K562 (cell line): ENCODE measurements around the gene CTSG. TPM values are rescaled to one million over a fixed set of nuclear protein-coding genes. Genes with fewer than 3 reads are reported as not detected.

ENCODE experiments used
- ATAC-seq: fragments of 200-7000 bp; cut with Tn5 transposase; 3 replicates; pipeline ENCODE4 v1.9.1; 2020; ENCODE audit warnings: moderate library complexity
- BruUV-seq: library from RNA; stranded (reverse); fragments of 400-500 nt; replicated peaks from 2 replicates; lab custom pipeline; 2021; lab: Mats Ljungman, UMichigan
- CTCF ChIA-PET: fragments of 300-600 bp; formaldehyde crosslinking; extraction: SDS; loops from one replicate; lab custom pipeline; 2021; ENCODE audit warnings: low intra/inter-chr PET ratio; lab: Yijun Ruan, JAX
- POLR2A ChIA-PET: fragments of 300-600, 350-650 bp; sonication (Branson Sonifier 250); formaldehyde crosslinking; extraction: SDS; loops from one replicate; lab custom pipeline; 2021; ENCODE audit warnings: antibody characterized with exemption, inconsistent platforms; lab: Yijun Ruan, JAX
- DNase-seq, 4 experiments: peaks; one replicate each; pipeline versions ENCODE4 v3.0.0 to v3.0.0-alpha.2; 2011 to 2018; ENCODE audit warnings: low spot score in 3 of 4, mixed read lengths in 3 of 4; ENCODE audit errors: extremely low read depth in 1 of 4
- FAIRE-seq: peaks from 2 replicates; lab custom pipeline; 2011; peaks lifted over from hg19 to GRCh38; lab: Jason Lieb, UNC
- H2AFZ ChIP-seq: 2 replicates; pipeline ENCODE4 v1.6.0; 2011; ENCODE audit warnings: low read depth, low read length, control low read depth, inconsistent platforms
- H3K27ac ChIP-seq: fragments of 200-600 bp; 3 replicates; pipeline ENCODE4 v1.8.0; 2011; ENCODE audit warnings: low read depth, mild to moderate bottlenecking, control low read depth, inconsistent platforms, low read length, moderate library complexity, mixed read lengths; ENCODE audit errors: extremely low read depth
- H3K27me3 ChIP-seq, 2 experiments: fragments of 300-600 bp in 1 of 2; 2 replicates in 1 of 2; 3 replicates in 1 of 2; pipeline versions ENCODE4 v1.6.0 to v1.8.0; 2011; ENCODE audit warnings: inconsistent platforms in 2 of 2, low read length in 2 of 2, mild to moderate bottlenecking in 1 of 2, mixed read lengths in 1 of 2, moderate library complexity in 1 of 2; ENCODE audit not compliant: control insufficient read depth in 2 of 2, insufficient read depth in 2 of 2
- H3K36me3 ChIP-seq: fragments of 300-600 bp; 3 replicates; pipeline ENCODE4 v1.8.0; 2011; ENCODE audit warnings: mild to moderate bottlenecking, low read length, inconsistent platforms; ENCODE audit not compliant: control insufficient read depth, insufficient read depth
- H3K4me1 ChIP-seq, 2 experiments: fragments of 200-600 bp in 1 of 2; replicated peaks in 1 of 2; 2 replicates in 1 of 2; 3 replicates in 1 of 2; pipeline versions ENCODE4 v1.5.1 to v1.8.0; 2011; ENCODE audit warnings: inconsistent platforms in 2 of 2, low read length in 2 of 2, mild to moderate bottlenecking in 1 of 2, mixed read lengths in 1 of 2, moderate library complexity in 1 of 2; ENCODE audit not compliant: control insufficient read depth in 2 of 2, insufficient read depth in 2 of 2
- H3K4me2 ChIP-seq: 2 replicates; pipeline ENCODE4 v1.6.1; 2011; ENCODE audit warnings: low read length, control low read depth, inconsistent platforms, mixed read lengths; ENCODE audit not compliant: insufficient read depth
- H3K4me3 ChIP-seq: fragments of 200-600 bp; sonication (generic), shearing (Covaris generic); 2 replicates; pipeline ENCODE4 v1.5.1; 2016; ENCODE audit warnings: control low read depth, inconsistent platforms
- H3K79me2 ChIP-seq: fragments of 200-600 bp; 3 replicates; pipeline ENCODE4 v1.8.0; 2011; ENCODE audit warnings: low read length, inconsistent platforms; ENCODE audit not compliant: control insufficient read depth, insufficient read depth
- H3K9ac ChIP-seq, 2 experiments: 2 replicates each; pipeline versions ENCODE4 v1.6.0 to v1.6.1; 2011; ENCODE audit warnings: low read depth in 2 of 2, low read length in 2 of 2, control low read depth in 1 of 2, inconsistent platforms in 1 of 2, mild to moderate bottlenecking in 1 of 2, mixed read lengths in 1 of 2; ENCODE audit not compliant: insufficient read depth in 1 of 2
- H3K9me1 ChIP-seq: one replicate; pipeline ENCODE4 v1.6.0; 2011; ENCODE audit warnings: inconsistent platforms, mild to moderate bottlenecking, low read length, moderate library complexity; ENCODE audit not compliant: control insufficient read depth, insufficient read depth
- H3K9me3 ChIP-seq: replicated peaks from 2 replicates; pipeline ENCODE4 v1.5.1; 2011; ENCODE audit warnings: low read depth, low read length, inconsistent platforms; ENCODE audit not compliant: control insufficient read depth, insufficient read depth
- H4K20me1 ChIP-seq: replicated peaks from 2 replicates; pipeline ENCODE4 v1.6.1; 2011; ENCODE audit warnings: low read length, inconsistent platforms, mixed read lengths; ENCODE audit not compliant: control insufficient read depth, insufficient read depth
- CCAR2 ChIP-seq: fragments of 200-400 bp; formaldehyde crosslinking; IDR thresholded peaks from 2 replicates; pipeline ENCODE4 v1.6.1; 2017; ENCODE audit warnings: mild to moderate bottlenecking, low read depth, low read length
- CHCHD3 ChIP-seq: fragments of 250-450 bp; sonication (Bioruptor Pico); IDR thresholded peaks from 2 replicates; pipeline ENCODE4 v2.1.2; 2022; ENCODE audit warnings: mild to moderate bottlenecking
- ETS2 ChIP-seq: IDR thresholded peaks from 2 replicates; pipeline ENCODE4 v1.6.1; 2016; ENCODE audit warnings: borderline replicate concordance, missing genetic modification characterization, mild to moderate bottlenecking, moderate library complexity, missing compliant biosample characterization; ENCODE audit not compliant: poor library complexity, severe bottlenecking
- KLF10 ChIP-seq: fragments of 250-450 bp; sonication (Bioruptor Pico); IDR thresholded peaks from 2 replicates; pipeline ENCODE4 v1.6.1; 2021; ENCODE audit warnings: matching md5 sums
- MBD2 ChIP-seq: sonication (generic); IDR thresholded peaks from 2 replicates; pipeline ENCODE4 v1.6.1; 2016; ENCODE audit warnings: low read depth, borderline replicate concordance
- MEF2A ChIP-seq: IDR thresholded peaks from 2 replicates; pipeline ENCODE4 v1.6.1; 2011; ENCODE audit warnings: low read depth, mild to moderate bottlenecking, low read length, moderate library complexity; ENCODE audit not compliant: control insufficient read depth
- MTA2 ChIP-seq: fragments of 450-650 bp; IDR thresholded peaks from 2 replicates; pipeline ENCODE4 v1.6.1; 2016; ENCODE audit warnings: low read depth
- MYC ChIP-seq, 2 experiments: fragments of 250-450 bp in 1 of 2; sonication (Bioruptor Pico) in 1 of 2; IDR thresholded peaks; 2 replicates each; pipeline versions ENCODE4 v1.5.1 to v1.6.1; 2012 to 2021; ENCODE audit warnings: low read depth in 2 of 2, borderline replicate concordance in 1 of 2, improper control_type of control experiment in 1 of 2, low read length in 1 of 2, mild to moderate bottlenecking in 1 of 2, moderate library complexity in 1 of 2
- NCOA2 ChIP-seq, 2 experiments: fragments of 450-650 bp; IDR thresholded peaks; 2 replicates each; pipeline ENCODE4 v1.6.1; 2018; ENCODE audit warnings: mild to moderate bottlenecking in 2 of 2, moderate library complexity in 1 of 2; ENCODE audit not compliant: partially characterized antibody in 2 of 2
- NONO ChIP-seq, 2 experiments: fragments of 200-400 bp in 1 of 2; fragments of 450-650 bp in 1 of 2; formaldehyde crosslinking in 1 of 2; IDR thresholded peaks; 2 replicates each; pipeline ENCODE4 v1.6.1; 2017; ENCODE audit warnings: low read depth in 2 of 2, mild to moderate bottlenecking in 2 of 2, moderate library complexity in 2 of 2, low read length in 1 of 2
- RAD51 ChIP-seq: fragments of 450-650 bp; IDR thresholded peaks from 2 replicates; pipeline ENCODE4 v1.7.1; 2016; ENCODE audit warnings: low read depth, mild to moderate bottlenecking, borderline replicate concordance
- SAP30 ChIP-seq: fragments of 200-600 bp; sonication (generic); IDR thresholded peaks from 2 replicates; pipeline ENCODE4 v1.6.1; 2012; ENCODE audit warnings: borderline replicate concordance, low read depth, mild to moderate bottlenecking, moderate library complexity, low read length, control low read depth, inconsistent platforms; ENCODE audit not compliant: insufficient read depth, poor library complexity, severe bottlenecking
- SMAD4 ChIP-seq: fragments of 250-450 bp; sonication (Bioruptor Pico); conservative IDR thresholded peaks from 2 replicates; pipeline ENCODE4 v1.8.0; 2021; ENCODE audit warnings: inconsistent platforms, mild to moderate bottlenecking, moderate library complexity
- SRF ChIP-seq, 2 experiments: fragments of 250-450, 450-650 bp in 1 of 2; sonication (Bioruptor Pico) in 1 of 2; sonication (generic) in 1 of 2; formaldehyde crosslinking; IDR thresholded peaks; 2 replicates each; pipeline versions ENCODE4 v1.5.0 to v1.5.1; 2020 to 2022; ENCODE audit warnings: mild to moderate bottlenecking in 1 of 2, missing genetic modification reagents in 1 of 2
- TAL1 ChIP-seq: fragments of 450-650 bp; IDR thresholded peaks from 2 replicates; pipeline ENCODE4 v1.6.1; 2016; ENCODE audit warnings: mild to moderate bottlenecking
- ZNF764 ChIP-seq: fragments of 250-450 bp; sonication (Bioruptor Pico); IDR thresholded peaks from 2 replicates; pipeline ENCODE4 v1.4.0; 2020; ENCODE audit warnings: low read depth, mild to moderate bottlenecking, moderate library complexity
- in situ Hi-C: fragments of 300-500 bp; cut with MboI; formaldehyde crosslinking; loops from 4 replicates; pipeline ENCODE4 v1.15.0; 2018; ENCODE audit warnings: inconsistent platforms, mixed read lengths
- intact Hi-C: fragments of 100-400 bp; cut with micrococcal nuclease; formaldehyde crosslinking; loops from 2 replicates; pipeline ENCODE4 v1.14.2; 2022
- polyA plus RNA-seq, 8 experiments: library from polyadenylated mRNA; depleted of rRNA in 4 of 8; stranded (reverse) in 5 of 8; unstranded in 3 of 8; fragments of >200 nt; fragmentation: Nextera tagmentation in 2 of 8; fragmentation: Illumina TruSeq in 1 of 8; extraction: Ambion mirVana in 2 of 8; extraction: Trizol in 1 of 8; gene quantifications; 2 replicates each; pipeline versions ENCODE4 v1.2.1 to v1.2.3, GENCODE V29; 2011 to 2014; ENCODE audit warnings: inconsistent platforms in 1 of 8, missing spikeins in 1 of 8
- total RNA-seq, 7 experiments: library from RNA; depleted of rRNA in 6 of 7; stranded (reverse); fragments of >200 nt in 6 of 7; fragmentation: Illumina TruSeq in 2 of 7; extraction: Trizol in 2 of 7; gene quantifications; 2 replicates each; pipeline versions ENCODE4 v1.2.1 to v1.2.3, GENCODE V29; 2011 to 2021; ENCODE audit warnings: low replicate concordance in 1 of 7
- TF ChIP-seq, protein P1 (sequence below), 2 experiments: IDR thresholded peaks in 1 of 2; conservative IDR thresholded peaks in 1 of 2; 2 replicates each; pipeline ENCODE4 v1.6.1; 2016; ENCODE audit warnings: low read depth in 2 of 2, mild to moderate bottlenecking in 1 of 2, missing compliant biosample characterization in 1 of 2, missing genetic modification characterization in 1 of 2, moderate library complexity in 1 of 2
- TF ChIP-seq, protein P2 (sequence below), 2 experiments: IDR thresholded peaks; 2 replicates each; pipeline ENCODE4 v1.6.1; 2011; ENCODE audit warnings: borderline replicate concordance in 1 of 2, control low read depth in 1 of 2, low read depth in 1 of 2, low read length in 1 of 2, mild to moderate bottlenecking in 1 of 2, mixed read lengths in 1 of 2, moderate library complexity in 1 of 2; ENCODE audit not compliant: insufficient read depth in 1 of 2, insufficient read length in 1 of 2, poor library complexity in 1 of 2, severe bottlenecking in 1 of 2; ENCODE audit errors: extremely low read depth in 1 of 2

Gene CTSG
- total and polyA plus RNA-seq, 9 of the 15 experiments (the other 6 are each of a cell fraction or from before 2014, with no cell fraction given), result not detected

DNA sequence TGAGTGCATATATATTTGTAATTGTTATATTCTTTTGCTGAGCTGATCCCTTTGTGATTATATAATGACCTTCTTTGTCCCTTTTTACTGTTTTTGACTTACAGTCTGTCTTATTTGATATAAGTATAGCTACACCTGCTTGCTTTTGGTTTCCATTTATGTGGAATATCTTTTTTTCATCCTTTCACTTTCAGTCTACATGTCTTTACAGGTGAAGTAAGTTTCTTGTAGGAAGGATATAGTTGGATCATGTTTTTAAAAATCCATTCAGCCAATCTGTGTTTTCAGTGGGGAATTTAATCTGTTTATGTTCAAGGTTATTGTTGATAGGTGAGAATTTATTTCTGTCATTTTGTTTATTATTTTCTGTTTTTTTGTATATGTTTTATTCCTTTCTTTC is 21.4 kb upstream of the CTSG start:
- Histone ChIP-seq H3K27me3 (peaks cover 0 to 3% of the 10 kb centered on the region in 2 experiments; a peak in 1 of 5 replicates), H4K20me1 (no peaks in the 10 kb centered on the region), H3K9me1 (no peaks in the 10 kb centered on the region), H3K4me3 (no peak overlapping the region), H3K9me3 (no peaks in the 10 kb centered on the region), H3K4me1 (no peaks in the 10 kb centered on the region), H2AFZ (no peak overlapping the region), H3K27ac (no peak overlapping the region), H3K9ac (no peak overlapping the region), H3K4me2 (no peak overlapping the region), H3K79me2 (no peaks in the 10 kb centered on the region), H3K36me3 (no peaks in the 10 kb centered on the region)
- DNase-seq (no peak), ATAC-seq (no peak), FAIRE-seq (no peak)
- ChIA-PET POLR2A (no interaction called here), CTCF (no interaction called here)
- no TSS peak for BruUV-seq
- in situ Hi-C loops (no loop called here), intact Hi-C loops (no loop called here)
- TF ChIP-seq SAP30 (no peak), CCAR2 (no peak), ETS2 (tag) (no peak), MBD2 (no peak), MTA2 (no peak), RAD51 (no peak), MYC (IDR thresholded peaks at IDR 0.05; ENCODE audit: low read depth, low read length) (no peak), MYC (CRISPR knock-in tag; IDR thresholded peaks at IDR 0.05; ENCODE audit: borderline replicate concordance, low read depth) (no peak), MEF2A (no peak), KLF10 (CRISPR knock-in tag) (no peak), NONO (IDR thresholded peaks at IDR 0.05; ENCODE audit: low read depth in 2 of 2, low read length in 1 of 2) (no peak), SMAD4 (CRISPR knock-in tag) (no peak), ZNF764 (no peak), SRF (CRISPR knock-in tag; IDR thresholded peaks at IDR 0.05) (no peak), TAL1 (no peak), CHCHD3 (CRISPR knock-in tag) (no peak), NCOA2 (IDR thresholded peaks at IDR 0.05; ENCODE audit: partially characterized antibody in 2 of 2) (no peak)
- TF ChIP-seq, protein P1, sequence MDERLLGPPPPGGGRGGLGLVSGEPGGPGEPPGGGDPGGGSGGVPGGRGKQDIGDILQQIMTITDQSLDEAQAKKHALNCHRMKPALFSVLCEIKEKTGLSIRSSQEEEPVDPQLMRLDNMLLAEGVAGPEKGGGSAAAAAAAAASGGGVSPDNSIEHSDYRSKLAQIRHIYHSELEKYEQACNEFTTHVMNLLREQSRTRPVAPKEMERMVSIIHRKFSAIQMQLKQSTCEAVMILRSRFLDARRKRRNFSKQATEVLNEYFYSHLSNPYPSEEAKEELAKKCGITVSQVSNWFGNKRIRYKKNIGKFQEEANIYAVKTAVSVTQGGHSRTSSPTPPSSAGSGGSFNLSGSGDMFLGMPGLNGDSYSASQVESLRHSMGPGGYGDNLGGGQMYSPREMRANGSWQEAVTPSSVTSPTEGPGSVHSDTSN (CRISPR knock-in tag; IDR thresholded peaks at IDR 0.05; ENCODE audit: low read depth), result no peak
- TF ChIP-seq, protein P1 (tag; conservative IDR thresholded peaks at IDR 0.05; ENCODE audit: low read depth), result no peak
- TF ChIP-seq, protein P2, sequence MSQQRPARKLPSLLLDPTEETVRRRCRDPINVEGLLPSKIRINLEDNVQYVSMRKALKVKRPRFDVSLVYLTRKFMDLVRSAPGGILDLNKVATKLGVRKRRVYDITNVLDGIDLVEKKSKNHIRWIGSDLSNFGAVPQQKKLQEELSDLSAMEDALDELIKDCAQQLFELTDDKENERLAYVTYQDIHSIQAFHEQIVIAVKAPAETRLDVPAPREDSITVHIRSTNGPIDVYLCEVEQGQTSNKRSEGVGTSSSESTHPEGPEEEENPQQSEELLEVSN (IDR thresholded peaks at IDR 0.05; ENCODE audit: borderline replicate concordance in 1 of 2, extremely low read depth in 1 of 2, insufficient read depth in 1 of 2, insufficient read length in 1 of 2, low read depth in 1 of 2, low read length in 1 of 2, poor library complexity in 1 of 2, severe bottlenecking in 1 of 2), result no peak
